ENCODE results near the gene SNX13. TPM values are rescaled to one million over a fixed set of nuclear protein-coding genes. Genes with fewer than 3 reads are reported as not detected.

The SNX13 gene
- total RNA-seq, 1 donor from 2014 or later, result 41.9 TPM

GRCh38 chr7:17957871-17958270 lies 17.6 kb upstream of the SNX13 start:
- Histone ChIP-seq H3K27me3 (ENCODE audit: control insufficient read depth, insufficient read depth, low read length) (no peaks in the 10 kb centered on the region), H3K4me3 (ENCODE audit: low read depth, low read length) (no peak overlapping the region), H3K36me3 (ENCODE audit: control insufficient read depth, insufficient read depth, low read length) (no peaks in the 10 kb centered on the region)
- TF ChIP-seq CTCF (IDR thresholded peaks at IDR 0.05; ENCODE audit: insufficient read depth, low read length, poor library complexity, severe bottlenecking), result no peak
- DNase-seq (ENCODE audit: low read depth), result no peak

GRCh38 chr7:17952387-17952786 lies 12.1 kb upstream of the SNX13 start:
- H3K4me3 ChIP-seq (ENCODE audit: low read depth, low read length), result no peak overlapping the region
- DNase-seq (ENCODE audit: low read depth), result no peak
- no peaks in the 10 kb centered on the region for H3K27me3 ChIP-seq (ENCODE audit: control insufficient read depth, insufficient read depth, low read length)
- TF ChIP-seq CTCF (IDR thresholded peaks at IDR 0.05; ENCODE audit: insufficient read depth, low read length, poor library complexity, severe bottlenecking), result no peak
- H3K36me3 ChIP-seq (ENCODE audit: control insufficient read depth, insufficient read depth, low read length), result no peaks in the 10 kb centered on the region

GRCh38 chr7:17951742-17952254 lies 11.5 kb upstream of the SNX13 start:
- Histone ChIP-seq H3K27me3 (ENCODE audit: control insufficient read depth, insufficient read depth, low read length) (no peaks in the 10 kb centered on the region), H3K4me3 (ENCODE audit: low read depth, low read length) (no peak overlapping the region), H3K36me3 (ENCODE audit: control insufficient read depth, insufficient read depth, low read length) (no peaks in the 10 kb centered on the region)
- TF ChIP-seq CTCF (IDR thresholded peaks at IDR 0.05; ENCODE audit: insufficient read depth, low read length, poor library complexity, severe bottlenecking), result no peak
- no peak for DNase-seq (ENCODE audit: low read depth)

GRCh38 chr7:17948526-17949238 lies 8.4 kb upstream of the SNX13 start:
- Histone ChIP-seq H3K27me3 (ENCODE audit: control insufficient read depth, insufficient read depth, low read length) (no peaks in the 10 kb centered on the region), H3K4me3 (ENCODE audit: low read depth, low read length) (no peak overlapping the region), H3K36me3 (ENCODE audit: control insufficient read depth, insufficient read depth, low read length) (no peaks in the 10 kb centered on the region)
- TF ChIP-seq CTCF (IDR thresholded peaks at IDR 0.05; ENCODE audit: insufficient read depth, low read length, poor library complexity, severe bottlenecking), result no peak
- DNase-seq (ENCODE audit: low read depth), result no peak

- Histone ChIP-seq H3K36me3 (ENCODE audit: control insufficient read depth, insufficient read depth, low read length) (no peaks in the 10 kb centered on the region), H3K27me3 (ENCODE audit: control insufficient read depth, insufficient read depth, low read length) (no peaks in the 10 kb centered on the region), H3K4me3 (ENCODE audit: low read depth, low read length) (no peak overlapping the region)
- no peak for TF ChIP-seq CTCF (IDR thresholded peaks at IDR 0.05; ENCODE audit: insufficient read depth, low read length, poor library complexity, severe bottlenecking)
- DNase-seq (ENCODE audit: low read depth), result no peak
These were observed 7.3 kb upstream of the SNX13 start for GRCh38 chr7:17947620-17948019.

GRCh38 chr7:17946591-17946990 lies 6.3 kb upstream of the SNX13 start:
- H3K27me3 ChIP-seq (ENCODE audit: control insufficient read depth, insufficient read depth, low read length), result no peaks in the 10 kb centered on the region
- TF ChIP-seq CTCF (IDR thresholded peaks at IDR 0.05; ENCODE audit: insufficient read depth, low read length, poor library complexity, severe bottlenecking), result no peak

More at GRCh38 chr7:17946591-17946990, 6.3 kb upstream of the SNX13 start:
- Histone ChIP-seq H3K36me3 (ENCODE audit: control insufficient read depth, insufficient read depth, low read length) (no peaks in the 10 kb centered on the region), H3K4me3 (ENCODE audit: low read depth, low read length) (no peak overlapping the region)
- no peak for DNase-seq (ENCODE audit: low read depth)

All from kidney epithelial cell (primary cell).